Nephron progenitor cell (in vitro differentiated cells): Measurements from ENCODE around the gene GCG.

Experiments
- DNase-seq: peaks from one replicate; pipeline ENCODE4 v3.0.0; 2021
- H3K27ac Mint-ChIP-seq: 2 replicates; pipeline ENCODE4 v1.8.0; 2021; ENCODE audit warnings: mild to moderate bottlenecking, moderate library complexity, mixed read lengths
- H3K27me3 Mint-ChIP-seq: 2 replicates; pipeline ENCODE4 v1.8.0; 2021; ENCODE audit warnings: mild to moderate bottlenecking, low read depth, mixed read lengths; ENCODE audit not compliant: poor library complexity
- H3K36me3 Mint-ChIP-seq: 2 replicates; pipeline ENCODE4 v1.8.0; 2021; ENCODE audit warnings: low read depth, mixed read lengths
- H3K4me1 Mint-ChIP-seq: 2 replicates; pipeline ENCODE4 v1.8.0; 2021; ENCODE audit warnings: mixed read lengths
- H3K4me3 Mint-ChIP-seq: 2 replicates; pipeline ENCODE4 v1.8.0; 2021; ENCODE audit warnings: mild to moderate bottlenecking, moderate library complexity, mixed read lengths
- H3K9me3 Mint-ChIP-seq: 2 replicates; pipeline ENCODE4 v1.8.0; 2021; ENCODE audit warnings: mild to moderate bottlenecking, moderate library complexity, mixed read lengths
- TF ChIP-seq, protein P1 (sequence below): fragments of 200-600 bp; sonication (generic); IDR thresholded peaks from 2 replicates; pipeline ENCODE4 v1.5.0; 2021; ENCODE audit warnings: antibody characterized with exemption

Gene GCG

DNA sequence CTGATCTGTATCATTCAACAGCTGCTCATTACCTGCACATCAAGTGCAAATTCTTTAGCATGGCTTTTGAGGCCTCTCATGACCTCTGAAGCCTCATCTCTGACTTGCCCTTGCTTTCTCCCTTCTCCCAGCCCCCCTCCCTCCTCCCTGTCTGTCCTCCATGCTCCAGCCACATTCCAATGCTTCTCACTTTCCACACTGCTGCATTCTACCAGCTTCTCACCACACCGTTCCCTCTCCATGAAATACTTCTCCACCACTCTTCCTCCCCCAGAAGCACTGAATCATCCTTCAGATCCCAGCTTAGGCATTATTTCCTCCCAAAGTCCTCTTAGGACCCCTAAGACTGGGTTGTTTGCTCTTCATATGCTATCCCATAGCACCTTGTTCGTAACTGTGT is 26.9 kb downstream of the GCG start:
- Mint-ChIP-seq H3K9me3 (peaks cover 3% of the 10 kb centered on the region), H3K4me3 (no peak overlapping the region), H3K27me3 (peaks cover 4% of the 10 kb centered on the region), H3K27ac (no peak overlapping the region), H3K36me3 (no peaks in the 10 kb centered on the region), H3K4me1 (peaks cover 6% of the 10 kb centered on the region)
- TF ChIP-seq, protein P1, sequence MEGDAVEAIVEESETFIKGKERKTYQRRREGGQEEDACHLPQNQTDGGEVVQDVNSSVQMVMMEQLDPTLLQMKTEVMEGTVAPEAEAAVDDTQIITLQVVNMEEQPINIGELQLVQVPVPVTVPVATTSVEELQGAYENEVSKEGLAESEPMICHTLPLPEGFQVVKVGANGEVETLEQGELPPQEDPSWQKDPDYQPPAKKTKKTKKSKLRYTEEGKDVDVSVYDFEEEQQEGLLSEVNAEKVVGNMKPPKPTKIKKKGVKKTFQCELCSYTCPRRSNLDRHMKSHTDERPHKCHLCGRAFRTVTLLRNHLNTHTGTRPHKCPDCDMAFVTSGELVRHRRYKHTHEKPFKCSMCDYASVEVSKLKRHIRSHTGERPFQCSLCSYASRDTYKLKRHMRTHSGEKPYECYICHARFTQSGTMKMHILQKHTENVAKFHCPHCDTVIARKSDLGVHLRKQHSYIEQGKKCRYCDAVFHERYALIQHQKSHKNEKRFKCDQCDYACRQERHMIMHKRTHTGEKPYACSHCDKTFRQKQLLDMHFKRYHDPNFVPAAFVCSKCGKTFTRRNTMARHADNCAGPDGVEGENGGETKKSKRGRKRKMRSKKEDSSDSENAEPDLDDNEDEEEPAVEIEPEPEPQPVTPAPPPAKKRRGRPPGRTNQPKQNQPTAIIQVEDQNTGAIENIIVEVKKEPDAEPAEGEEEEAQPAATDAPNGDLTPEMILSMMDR, result no peak
- DNase-seq, result no peak

GRCh38 chr2:162123806-162124758 is 28.0 kb downstream of the GCG start:
- Mint-ChIP-seq H3K27me3 (no peaks in the 10 kb centered on the region), H3K4me3 (no peak overlapping the region), H3K36me3 (no peaks in the 10 kb centered on the region), H3K4me1 (peaks cover 6% of the 10 kb centered on the region), H3K27ac (no peak overlapping the region), H3K9me3 (no peaks in the 10 kb centered on the region)
- peak; percentile 10 for DNase-seq
- TF ChIP-seq, protein P1, result peak; percentile 85

DNA sequence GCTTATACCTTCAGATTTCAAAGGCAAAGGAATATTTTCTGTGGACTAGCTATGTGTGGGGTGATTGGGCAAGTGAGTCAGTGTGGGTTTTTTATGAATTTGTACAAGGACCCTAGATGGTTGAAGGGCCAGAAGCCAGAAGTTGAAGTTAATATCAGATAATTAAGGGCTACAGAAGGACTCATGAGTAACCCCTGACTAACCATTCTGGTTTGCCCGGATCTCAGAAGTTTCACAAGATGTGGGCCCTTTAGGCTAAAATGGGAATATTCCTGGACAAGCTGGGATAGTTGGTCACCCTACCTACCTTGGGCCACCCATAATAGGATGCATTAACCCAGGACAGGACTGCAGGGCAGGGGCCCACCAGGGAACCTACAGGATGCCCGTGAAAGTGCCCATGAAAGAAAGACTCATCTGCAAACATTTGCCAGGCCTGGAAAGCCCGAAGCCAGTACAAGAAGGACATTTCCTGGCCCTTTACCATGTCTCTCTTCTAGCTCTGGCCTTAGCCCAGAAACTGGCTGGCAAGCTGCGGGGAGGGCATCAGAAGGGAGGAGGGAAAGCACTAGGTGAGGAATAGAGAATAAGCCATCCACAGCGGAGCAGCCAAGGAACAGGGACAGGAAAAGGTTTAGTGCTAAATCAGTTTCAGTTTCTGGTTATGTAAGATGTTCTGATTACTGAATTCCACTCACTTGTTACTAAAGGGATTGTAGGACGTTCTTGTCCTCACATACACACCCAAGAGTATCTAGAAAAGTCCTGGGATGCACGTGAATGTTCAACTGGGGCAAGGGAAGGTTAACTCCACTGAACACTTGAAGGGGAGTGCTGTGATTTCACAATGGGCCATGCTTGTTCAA is 33.6 kb downstream of the GCG start:
- no peaks in the 10 kb centered on the region for H3K36me3 Mint-ChIP-seq
- peaks cover 16% of the 10 kb centered on the region for H3K9me3 Mint-ChIP-seq
- DNase-seq, result no peak
- H3K27me3 Mint-ChIP-seq, result no peaks in the 10 kb centered on the region
- TF ChIP-seq, protein P1, result no peak
- H3K27ac Mint-ChIP-seq, result no peak overlapping the region
- no peak overlapping the region for H3K4me3 Mint-ChIP-seq
- no peaks in the 10 kb centered on the region for H3K4me1 Mint-ChIP-seq

GRCh38 chr2:162116352-162116751 is 35.7 kb downstream of the GCG start:
- no peak overlapping the region for H3K4me3 Mint-ChIP-seq
- no peak for DNase-seq
- peaks cover 16% of the 10 kb centered on the region for H3K9me3 Mint-ChIP-seq
- no peaks in the 10 kb centered on the region for H3K36me3 Mint-ChIP-seq
- H3K27me3 Mint-ChIP-seq, result no peaks in the 10 kb centered on the region
- TF ChIP-seq, protein P1, result no peak
- H3K4me1 Mint-ChIP-seq, result no peaks in the 10 kb centered on the region
- H3K27ac Mint-ChIP-seq, result no peak overlapping the region

DNA sequence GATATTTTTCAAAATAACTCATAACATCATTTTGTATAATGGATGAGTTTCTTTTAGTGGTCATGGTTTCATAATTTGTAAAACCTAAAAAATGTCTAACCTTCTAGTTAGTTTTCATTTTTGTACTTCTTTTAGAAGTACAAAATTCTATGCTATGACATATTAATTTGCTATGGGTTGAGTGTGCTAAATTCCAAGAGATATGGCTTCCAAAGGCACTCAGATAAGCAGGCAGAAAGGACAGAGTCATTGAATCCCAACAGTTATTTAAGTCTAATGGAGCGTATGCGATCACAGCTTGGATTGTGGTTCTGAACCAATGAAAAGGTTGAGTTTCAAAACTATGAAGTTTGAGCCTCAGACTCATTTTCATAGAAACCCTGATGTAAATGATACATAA is 37.0 kb downstream of the GCG start:
- H3K9me3 Mint-ChIP-seq, result peaks cover 16% of the 10 kb centered on the region
- TF ChIP-seq, protein P1, result no peak
- H3K27me3 Mint-ChIP-seq, result no peaks in the 10 kb centered on the region
- H3K4me3 Mint-ChIP-seq, result no peak overlapping the region
- H3K4me1 Mint-ChIP-seq, result no peaks in the 10 kb centered on the region
- H3K27ac Mint-ChIP-seq, result no peak overlapping the region
- DNase-seq, result no peak
- no peaks in the 10 kb centered on the region for H3K36me3 Mint-ChIP-seq
